Karpas-422 (cell line): ENCODE measurements around the gene P4HA2. TPM values are rescaled to one million over a fixed set of nuclear protein-coding genes. Genes with fewer than 3 reads are reported as not detected.

Source experiments
- DNase-seq: peaks from one replicate; pipeline ENCODE4 v3.0.0-alpha.2; 2015
- H2AFZ ChIP-seq: fragments of 200-600 bp; sonication (generic); 2 replicates; pipeline ENCODE4 v1.6.1; 2014; ENCODE audit warnings: antibody characterized with exemption, low read length, mixed read lengths
- H3K27ac ChIP-seq: fragments of 200-600 bp; sonication (generic); 2 replicates; pipeline ENCODE4 v1.5.1; 2014; ENCODE audit warnings: mild to moderate bottlenecking, low read length, moderate library complexity
- H3K27me3 ChIP-seq: fragments of 200-600 bp; sonication (generic); 2 replicates; pipeline ENCODE4 v1.6.1; 2014; ENCODE audit warnings: low read length, mixed read lengths
- H3K36me3 ChIP-seq: fragments of 200-600 bp; sonication (generic); 2 replicates; pipeline ENCODE4 v1.6.1; 2014; ENCODE audit warnings: low read length, mixed read lengths; ENCODE audit not compliant: insufficient read depth
- H3K4me1 ChIP-seq: fragments of 200-600 bp; sonication (generic); 2 replicates; pipeline ENCODE4 v1.6.1; 2014; ENCODE audit warnings: mild to moderate bottlenecking, low read length, mixed read lengths
- H3K4me2 ChIP-seq: fragments of 200-600 bp; sonication (generic); 2 replicates; pipeline ENCODE4 v1.6.1; 2014; ENCODE audit warnings: low read length, low read depth, mild to moderate bottlenecking; ENCODE audit not compliant: poor library complexity, severe bottlenecking
- H3K4me3 ChIP-seq: fragments of 200-600 bp; sonication (generic); 2 replicates; pipeline ENCODE4 v1.5.1; 2014; ENCODE audit warnings: mild to moderate bottlenecking, antibody characterized with exemption, low read length, mixed read lengths
- H3K79me2 ChIP-seq: fragments of 200-600 bp; sonication (generic); 2 replicates; pipeline ENCODE4 v1.6.1; 2014; ENCODE audit warnings: mild to moderate bottlenecking, low read length, mixed read lengths
- H3K9ac ChIP-seq: fragments of 200-600 bp; sonication (generic); 2 replicates; pipeline ENCODE4 v1.6.0; 2014; ENCODE audit warnings: low read length
- H3K9me2 ChIP-seq: fragments of 200-600 bp; sonication (generic), shearing (Covaris generic); replicated peaks from 2 replicates; pipeline ENCODE4 v1.6.0; 2014; ENCODE audit warnings: mild to moderate bottlenecking, low read length, moderate library complexity; ENCODE audit not compliant: insufficient read depth
- H3K9me3 ChIP-seq: fragments of 300-700, 200-600 bp; sonication (generic); 2 replicates; pipeline ENCODE4 v1.6.1; 2014; ENCODE audit warnings: low read length, mixed read lengths
- H4K20me1 ChIP-seq: fragments of 200-600 bp; sonication (generic); 2 replicates; pipeline ENCODE4 v1.6.1; 2014; ENCODE audit warnings: mild to moderate bottlenecking, antibody characterized with exemption, low read length, low read depth; ENCODE audit not compliant: insufficient read depth
- total RNA-seq: library from RNA; depleted of rRNA; stranded (reverse); fragments of >200 nt; shearing (Covaris generic); gene quantifications from 2 replicates; pipeline ENCODE4 v1.2.3, GENCODE V29; 2014; ENCODE audit warnings: low replicate concordance

P4HA2 gene
- total RNA-seq, 1 experiment from 2014 or later = not detected

- no peak overlapping the region for H3K9ac ChIP-seq
Measured at GRCh38 chr5:132266031-132266835, 38.6 kb upstream of the P4HA2 start.

GRCh38 chr5:132265336-132266030 lies 37.8 kb upstream of the P4HA2 start:
- Histone ChIP-seq H2AFZ (no peak overlapping the region), H3K4me2 (no peak overlapping the region)

More at GRCh38 chr5:132266031-132266835, 38.6 kb upstream of the P4HA2 start:
- H2AFZ ChIP-seq = no peak overlapping the region
- H3K9me3 ChIP-seq = no peaks in the 10 kb centered on the region
- no peaks in the 10 kb centered on the region for H3K27me3 ChIP-seq
- H3K79me2 ChIP-seq = no peaks in the 10 kb centered on the region
- no peaks in the 10 kb centered on the region for H4K20me1 ChIP-seq
- H3K4me1 ChIP-seq = no peaks in the 10 kb centered on the region
- no peak overlapping the region for H3K4me2 ChIP-seq
- H3K27ac ChIP-seq = no peak overlapping the region
- H3K36me3 ChIP-seq = no peaks in the 10 kb centered on the region
- no peak overlapping the region for H3K4me3 ChIP-seq
- no peaks in the 10 kb centered on the region for H3K9me2 ChIP-seq
- DNase-seq = no peak

GRCh38 chr5:132264546-132265335 lies 37.1 kb upstream of the P4HA2 start:
- Histone ChIP-seq H3K9me2 (no peaks in the 10 kb centered on the region), H3K36me3 (no peaks in the 10 kb centered on the region), H3K4me3 (no peak overlapping the region), H3K4me2 (no peak overlapping the region), H3K27ac (no peak overlapping the region), H4K20me1 (no peaks in the 10 kb centered on the region), H2AFZ (no peak overlapping the region), H3K27me3 (no peaks in the 10 kb centered on the region), H3K79me2 (no peaks in the 10 kb centered on the region), H3K9me3 (no peaks in the 10 kb centered on the region), H3K4me1 (no peaks in the 10 kb centered on the region), H3K9ac (no peak overlapping the region)
- DNase-seq = no peak

More at GRCh38 chr5:132265336-132266030, 37.8 kb upstream of the P4HA2 start:
- Histone ChIP-seq H3K27me3 (no peaks in the 10 kb centered on the region), H3K9ac (no peak overlapping the region), H3K4me3 (no peak overlapping the region), H3K36me3 (no peaks in the 10 kb centered on the region), H3K79me2 (no peaks in the 10 kb centered on the region), H3K9me2 (no peaks in the 10 kb centered on the region), H3K4me1 (no peaks in the 10 kb centered on the region), H4K20me1 (no peaks in the 10 kb centered on the region), H3K9me3 (no peaks in the 10 kb centered on the region), H3K27ac (no peak overlapping the region)
- DNase-seq = no peak

GRCh38 chr5:132263548-132264261 lies 36.1 kb upstream of the P4HA2 start:
- Histone ChIP-seq H3K4me3 (no peak overlapping the region), H2AFZ (no peak overlapping the region), H3K9me3 (no peaks in the 10 kb centered on the region), H3K27me3 (no peaks in the 10 kb centered on the region), H3K36me3 (no peaks in the 10 kb centered on the region), H4K20me1 (no peaks in the 10 kb centered on the region), H3K4me1 (no peaks in the 10 kb centered on the region), H3K9ac (no peak overlapping the region), H3K4me2 (no peak overlapping the region), H3K27ac (no peak overlapping the region), H3K9me2 (no peaks in the 10 kb centered on the region), H3K79me2 (no peaks in the 10 kb centered on the region)
- no peak for DNase-seq

- H3K4me3 ChIP-seq = no peak overlapping the region
- no peaks in the 10 kb centered on the region for H3K4me1 ChIP-seq
- H3K79me2 ChIP-seq = no peaks in the 10 kb centered on the region
- H2AFZ ChIP-seq = no peak overlapping the region
- no peaks in the 10 kb centered on the region for H3K9me2 ChIP-seq
- no peak overlapping the region for H3K4me2 ChIP-seq
- H3K9me3 ChIP-seq = no peaks in the 10 kb centered on the region
- DNase-seq = no peak
- no peak overlapping the region for H3K27ac ChIP-seq
- H3K9ac ChIP-seq = no peak overlapping the region
- H3K27me3 ChIP-seq = no peaks in the 10 kb centered on the region
- no peaks in the 10 kb centered on the region for H3K36me3 ChIP-seq
- H4K20me1 ChIP-seq = no peaks in the 10 kb centered on the region
Measured at GRCh38 chr5:132262882-132263547, 35.4 kb upstream of the P4HA2 start.

GRCh38 chr5:132261881-132262845 lies 34.5 kb upstream of the P4HA2 start:
- Histone ChIP-seq H3K4me3 (no peak overlapping the region), H3K9me3 (no peaks in the 10 kb centered on the region), H3K27ac (no peak overlapping the region), H3K79me2 (no peaks in the 10 kb centered on the region), H3K9me2 (no peaks in the 10 kb centered on the region), H3K4me1 (no peaks in the 10 kb centered on the region), H3K9ac (no peak overlapping the region), H2AFZ (no peak overlapping the region), H3K36me3 (no peaks in the 10 kb centered on the region), H3K4me2 (no peak overlapping the region), H4K20me1 (no peaks in the 10 kb centered on the region), H3K27me3 (no peaks in the 10 kb centered on the region)
- DNase-seq = no peak
